T-helper 9 cell (primary cell): ENCODE results near the gene PPP2R1B.
"Not testable (repeated sequence)": the region's sequence is repeated elsewhere in the genome, so short reads cannot be mapped to it uniquely, and the experiment has no call there.

ENCODE experiments used
- DNase-seq: peaks from one replicate; pipeline ENCODE4 v3.0.0-alpha.2; 2020

The PPP2R1B gene

GRCh38 chr11:111782109-111782741 lies 16.0 kb upstream of the PPP2R1B start:
- DNase-seq: no peak

DNA sequence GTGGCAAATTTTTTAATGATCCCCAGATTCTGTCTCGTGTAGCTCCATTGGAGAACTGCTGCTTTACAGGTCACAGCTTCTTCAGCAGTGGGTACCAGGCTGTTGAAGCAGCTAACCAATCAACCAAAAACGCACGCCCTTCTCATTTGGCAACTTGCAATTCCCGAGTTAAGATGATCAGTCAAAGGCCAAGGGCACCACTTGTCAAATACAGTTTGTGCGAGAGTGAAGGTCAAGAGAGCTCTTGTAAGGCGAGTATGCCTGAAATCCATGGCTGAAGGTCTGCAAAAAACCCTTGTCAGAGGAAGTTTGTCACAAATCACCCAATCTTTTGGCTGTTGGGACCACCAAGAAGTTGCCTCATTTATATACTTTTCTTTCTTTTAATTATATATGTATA lies 12.9 kb upstream of the PPP2R1B start:
- no peak for DNase-seq

- DNase-seq: no peak
Observed at GRCh38 chr11:111778047-111778558, 11.9 kb upstream of the PPP2R1B start.

GRCh38 chr11:111777094-111778046 lies 11.2 kb upstream of the PPP2R1B start:
- no peak for DNase-seq

DNA sequence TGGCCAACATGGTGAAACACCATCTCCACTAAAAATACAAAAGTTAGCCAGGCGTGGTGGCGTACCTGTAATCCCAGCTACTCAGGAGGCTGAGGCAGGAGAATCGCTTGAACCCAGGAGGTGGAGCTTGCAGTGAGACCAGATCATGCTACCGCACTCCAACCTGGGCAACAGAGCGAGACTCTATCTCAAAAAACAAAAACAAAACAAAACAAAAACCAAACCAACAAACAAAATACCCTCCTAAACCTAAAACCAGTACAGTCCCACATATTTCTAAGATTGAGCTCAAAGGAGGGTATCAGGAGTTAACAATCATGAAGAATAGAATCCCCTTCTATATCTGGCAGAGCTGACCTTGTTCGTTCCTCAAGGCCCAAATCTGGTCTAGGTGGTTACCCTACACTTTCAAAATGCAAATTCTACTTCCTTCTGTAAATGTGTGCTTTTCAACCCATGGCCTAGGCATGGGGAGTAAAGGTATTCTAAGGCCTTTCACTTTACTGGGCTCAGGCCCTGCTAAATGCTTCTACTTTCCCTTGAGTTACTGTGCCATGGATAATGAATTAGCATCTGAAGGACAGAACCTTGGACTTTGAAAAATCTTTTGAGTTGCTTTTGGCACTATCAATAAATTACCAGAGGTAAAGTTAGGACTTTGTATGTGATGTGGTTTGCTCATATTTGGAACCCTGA lies 10.4 kb upstream of the PPP2R1B start:
- no peak for DNase-seq

DNA sequence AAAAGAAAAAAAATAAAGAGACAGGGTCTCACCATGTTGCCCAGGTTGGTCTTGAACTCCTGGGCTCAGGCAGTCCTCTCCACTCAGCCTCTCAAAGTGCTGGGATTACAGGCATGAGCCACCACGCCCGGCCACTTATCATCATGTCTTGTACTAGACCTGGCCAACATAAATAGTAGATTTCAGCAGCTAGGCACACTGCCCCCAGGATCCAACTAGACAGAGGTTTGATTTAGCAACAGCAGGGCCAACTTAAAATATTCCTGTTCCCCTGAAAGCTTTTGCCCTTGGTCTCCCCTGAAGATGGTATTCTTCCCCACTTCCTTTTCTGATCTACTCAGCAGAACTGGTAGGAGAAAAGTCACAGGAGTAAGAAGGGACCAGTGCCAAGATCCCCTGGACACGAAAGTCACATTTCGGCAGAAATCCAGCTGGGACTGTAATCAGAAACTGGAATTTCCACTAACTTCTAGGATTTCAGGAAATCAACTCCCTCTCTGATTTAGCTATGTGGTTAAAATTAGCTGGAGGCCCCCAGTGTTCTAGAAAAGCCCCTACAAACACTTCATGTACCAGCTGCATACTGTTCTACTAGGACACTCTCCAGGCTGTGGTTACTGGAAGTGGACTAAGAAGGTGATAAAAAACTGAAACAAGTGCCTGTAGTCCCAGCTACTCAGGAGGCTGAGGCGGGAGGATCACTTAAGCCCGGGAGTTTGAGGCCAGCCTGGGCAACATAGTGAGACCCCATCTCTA lies 8.9 kb upstream of the PPP2R1B start:
- no peak for DNase-seq

DNA sequence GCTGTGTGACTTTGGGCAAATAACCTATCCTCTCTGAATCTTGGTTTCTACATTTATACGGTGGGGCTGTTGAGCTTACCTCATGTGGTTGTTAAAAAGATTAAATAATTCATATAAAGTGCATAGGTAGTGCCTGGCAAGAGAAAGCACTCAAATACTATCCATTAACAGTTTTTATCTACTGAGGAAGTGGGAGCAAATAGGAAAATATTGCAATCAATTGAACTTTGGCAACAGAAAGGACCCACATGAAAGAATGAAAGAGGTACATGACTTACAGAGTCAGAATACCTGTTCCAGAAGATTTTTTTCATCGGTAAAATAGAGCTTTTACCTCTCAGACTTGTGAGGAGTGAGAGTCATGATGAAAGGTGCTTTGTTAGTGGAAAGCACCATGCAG lies 6.3 kb upstream of the PPP2R1B start:
- DNase-seq: no peak

DNA sequence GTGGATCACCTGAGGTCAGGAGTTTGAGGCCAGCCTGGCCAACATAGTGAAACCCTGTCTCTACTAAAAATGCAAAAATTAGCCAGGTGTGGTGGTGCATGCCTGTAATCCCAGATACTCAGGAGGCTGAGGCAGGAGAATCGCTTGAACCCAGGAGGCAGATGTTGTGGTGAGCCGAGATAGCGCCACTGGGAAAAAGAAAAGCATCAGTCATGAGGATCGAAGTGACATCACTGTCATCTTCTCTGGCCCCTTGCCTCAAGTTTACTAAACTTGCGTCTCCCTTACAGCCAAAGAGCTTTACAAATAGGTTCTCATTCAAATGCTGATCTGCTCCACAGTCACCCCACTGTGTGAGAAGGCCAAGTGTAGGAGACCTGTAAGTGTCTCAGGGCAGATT lies 5.0 kb upstream of the PPP2R1B start:
- DNase-seq: not testable (repeated sequence)

GRCh38 chr11:111770581-111771134 lies 4.5 kb upstream of the PPP2R1B start:
- no peak for DNase-seq

GRCh38 chr11:111766834-111767142 lies 599 bp upstream of the PPP2R1B start:
- DNase-seq: no peak

DNA sequence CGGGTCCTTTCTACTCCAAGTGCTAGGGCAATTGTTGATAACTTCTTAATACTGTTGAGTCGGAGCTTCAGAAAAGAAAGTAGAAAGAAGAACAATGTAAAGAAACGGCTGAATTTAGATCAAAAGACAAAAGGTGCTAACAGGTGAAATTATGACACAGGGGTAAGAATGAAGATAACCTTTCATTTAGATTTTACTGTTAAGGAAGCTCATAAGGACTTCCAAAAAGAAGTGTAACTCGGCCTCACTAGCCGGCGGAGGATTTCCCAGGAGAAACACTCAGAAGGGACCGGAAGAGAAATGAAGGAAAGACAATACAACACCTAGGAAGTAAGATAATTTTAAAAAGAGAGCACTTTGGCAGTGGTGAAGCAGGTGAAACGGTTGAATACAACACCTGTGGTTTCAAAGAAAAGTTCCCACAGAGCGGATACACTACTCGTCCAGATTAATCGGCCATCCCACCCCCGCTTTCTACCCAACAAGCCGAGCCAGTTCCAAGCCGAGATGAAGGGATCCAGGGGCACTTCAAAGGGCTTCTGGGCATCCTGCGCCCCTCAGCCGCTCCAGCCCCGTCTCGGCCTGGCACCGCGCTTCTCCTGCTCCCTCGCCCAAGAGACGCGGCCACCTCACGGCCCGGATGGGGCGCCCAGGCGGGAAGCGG lies 737 bp downstream of the PPP2R1B start:
- no peak for DNase-seq

DNA sequence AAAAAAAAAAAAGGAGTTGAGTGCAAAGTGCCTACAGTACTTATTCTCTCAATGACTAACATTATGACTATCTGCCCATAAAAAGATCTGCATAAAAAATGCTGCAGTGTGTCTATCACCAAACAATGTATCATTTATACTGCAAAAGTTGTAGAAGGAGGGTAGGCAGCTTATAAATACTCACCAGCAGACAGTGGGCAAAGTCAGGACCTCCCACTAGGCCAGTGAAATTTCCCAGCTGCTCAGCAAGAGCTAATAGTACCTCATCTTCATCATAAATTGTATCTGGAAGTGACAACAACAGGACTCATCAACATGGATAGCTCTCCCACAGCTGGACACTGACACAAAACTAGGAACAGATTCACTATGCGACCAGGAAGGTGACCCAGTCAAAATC lies 1.6 kb downstream of the PPP2R1B start:
- DNase-seq: no peak

DNA sequence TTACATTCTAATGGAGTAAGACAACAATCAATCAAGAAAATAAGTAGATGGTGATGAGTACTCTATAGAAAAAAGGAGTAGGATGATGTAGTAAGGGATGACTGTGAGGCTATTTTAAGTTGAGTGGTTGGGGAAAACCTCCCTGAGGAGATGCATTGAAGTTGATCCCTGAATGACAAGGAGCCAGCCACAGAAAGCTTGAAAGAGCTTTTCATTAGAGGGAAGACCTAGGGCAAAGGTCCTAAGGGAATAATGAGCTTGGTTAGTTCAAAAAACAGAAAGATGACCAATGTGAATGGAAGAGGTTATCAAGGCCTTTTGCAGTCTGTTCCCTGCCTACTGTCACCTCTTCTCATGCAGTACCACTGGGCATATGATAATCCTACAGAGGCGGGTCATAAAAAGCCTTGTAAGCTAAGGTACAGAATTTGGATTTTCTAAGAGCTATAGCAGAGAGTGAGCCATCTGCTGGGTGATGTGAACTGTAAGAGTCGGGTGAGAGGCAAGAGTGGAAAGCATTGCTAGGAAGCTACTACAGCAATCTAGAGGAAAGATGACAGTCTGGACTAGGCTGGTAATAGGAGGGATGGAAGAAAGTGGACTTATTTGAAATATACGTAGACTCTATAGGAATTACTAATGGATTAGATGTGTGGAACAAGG lies 3.1 kb downstream of the PPP2R1B start:
- DNase-seq: no peak

GRCh38 chr11:111762526-111762925 lies 3.7 kb downstream of the PPP2R1B start:
- DNase-seq: no peak

DNA sequence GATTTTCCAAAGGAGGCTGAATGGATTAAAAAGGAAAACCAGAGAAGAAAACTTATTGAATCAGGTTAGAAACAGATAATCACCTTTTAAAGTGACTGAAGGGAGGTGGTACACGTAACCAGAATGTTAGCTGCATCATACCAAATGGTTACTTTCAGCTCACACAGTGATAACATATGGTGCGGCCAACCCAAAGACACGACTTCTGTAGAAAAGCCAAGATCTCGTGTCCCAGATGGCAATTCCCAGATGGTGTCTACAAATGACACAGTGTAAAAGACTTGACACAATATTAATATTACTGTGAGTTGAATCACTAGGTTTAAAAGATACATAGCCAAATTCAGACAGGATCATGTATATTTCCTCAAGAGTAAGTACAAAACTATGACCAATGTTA lies 5.2 kb downstream of the PPP2R1B start:
- DNase-seq: no peak

DNA sequence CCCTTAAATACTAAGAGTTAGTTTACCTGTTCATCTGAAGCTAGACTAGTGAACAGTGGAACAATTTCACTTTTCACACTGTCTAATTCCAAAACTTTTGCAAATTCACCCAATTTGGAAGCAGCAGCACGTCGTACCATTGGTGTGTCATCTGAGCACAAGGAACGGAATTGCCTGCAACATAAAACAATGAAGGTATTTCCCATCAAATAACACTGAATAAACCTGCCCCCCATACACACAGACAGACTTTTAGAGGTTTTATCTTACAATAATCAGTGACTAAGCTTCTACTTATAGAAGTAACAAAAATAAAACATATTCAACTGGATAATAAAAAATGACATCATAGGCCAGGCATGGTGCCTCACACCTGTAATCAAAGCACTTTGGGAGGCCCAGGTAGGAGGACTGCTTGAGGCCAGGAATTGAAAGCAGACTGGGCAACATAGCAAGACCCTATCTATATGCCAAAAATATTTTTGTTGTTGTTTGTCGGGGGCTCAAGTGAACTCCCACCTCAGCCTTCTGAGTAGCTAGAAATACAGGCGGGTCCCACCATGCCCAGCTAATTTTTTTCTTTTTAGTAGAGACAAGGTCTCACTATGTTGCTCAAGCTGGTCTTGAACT lies 6.3 kb downstream of the PPP2R1B start:
- DNase-seq: no peak

DNA sequence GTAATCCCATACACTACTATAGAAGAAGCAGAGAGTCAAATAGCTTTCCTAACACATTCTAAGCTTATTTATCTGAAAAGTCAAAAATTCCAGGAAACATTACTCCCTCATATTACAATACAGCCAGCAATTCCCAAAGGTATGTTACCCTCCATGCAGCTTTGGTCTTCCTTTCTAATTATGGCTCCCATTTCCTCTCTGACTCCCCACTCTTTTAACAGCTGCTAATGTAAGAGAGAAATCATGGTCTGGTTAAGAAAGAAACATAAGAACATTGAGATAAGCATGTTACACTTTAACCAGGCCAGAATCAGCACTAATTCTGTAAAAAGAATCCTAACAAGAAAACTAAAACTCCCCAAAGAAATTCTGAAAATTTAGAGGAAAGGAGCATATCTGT lies 6.8 kb downstream of the PPP2R1B start:
- no peak for DNase-seq

GRCh38 chr11:111756097-111756496 lies 10.1 kb downstream of the PPP2R1B start:
- DNase-seq: no peak

DNA sequence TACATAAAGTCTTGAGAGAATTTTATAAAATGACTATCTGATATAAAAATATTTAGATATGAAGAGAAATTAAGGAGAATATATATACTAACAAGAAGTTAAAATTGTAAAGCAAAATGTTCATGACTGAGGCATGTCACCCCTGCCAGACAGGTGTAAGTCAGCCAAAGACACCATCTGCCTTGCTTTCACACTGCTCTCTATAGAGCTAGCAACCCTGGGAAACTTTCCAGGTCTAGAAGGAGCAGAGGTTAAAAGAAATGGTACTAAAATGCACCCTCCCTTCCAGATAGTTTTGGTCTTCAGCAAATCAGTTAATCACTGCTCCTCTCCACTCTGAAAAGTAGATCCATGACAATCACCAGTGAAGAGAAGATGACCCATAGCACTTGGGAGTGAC lies 16.5 kb downstream of the PPP2R1B start:
- DNase-seq: no peak

- DNase-seq: no peak
Observed at GRCh38 chr11:111748035-111748804, 18.0 kb downstream of the PPP2R1B start.
